Stomach (tissue), 4 donors: ENCODE measurements around the gene ACVR1.

ENCODE experiments used
- EP300 ChIP-seq: sonication (generic); formaldehyde crosslinking; IDR thresholded peaks from one replicate; pipeline ENCODE4 v1.6.1; 2017; ENCODE audit warnings: antibody characterized with exemption
- POLR2A ChIP-seq, 4 donors: fragments of 450-650 bp; IDR thresholded peaks; one replicate each; pipeline ENCODE4 v1.6.1; 2016; ENCODE audit warnings: antibody characterized with exemption in 4 of 4, control low read depth in 2 of 4, mild to moderate bottlenecking in 1 of 4, moderate library complexity in 1 of 4
- POLR2AphosphoS5 ChIP-seq, 3 donors: sonication (generic); formaldehyde crosslinking; IDR thresholded peaks; one replicate each; pipeline ENCODE4 v1.6.1; 2016; ENCODE audit warnings: antibody characterized with exemption in 3 of 3
- TF ChIP-seq, protein P1 (sequence below), 7 experiments: fragments of 450-650 bp in 4 of 7; fragments of 200-600 bp in 3 of 7; sonication (generic) in 3 of 7; IDR thresholded peaks; one replicate each; pipeline ENCODE4 v1.5.1; 2016 to 2019; ENCODE audit warnings: antibody characterized with exemption in 7 of 7, control low read depth in 2 of 7, mild to moderate bottlenecking in 1 of 7

- TF ChIP-seq, protein P1, sequence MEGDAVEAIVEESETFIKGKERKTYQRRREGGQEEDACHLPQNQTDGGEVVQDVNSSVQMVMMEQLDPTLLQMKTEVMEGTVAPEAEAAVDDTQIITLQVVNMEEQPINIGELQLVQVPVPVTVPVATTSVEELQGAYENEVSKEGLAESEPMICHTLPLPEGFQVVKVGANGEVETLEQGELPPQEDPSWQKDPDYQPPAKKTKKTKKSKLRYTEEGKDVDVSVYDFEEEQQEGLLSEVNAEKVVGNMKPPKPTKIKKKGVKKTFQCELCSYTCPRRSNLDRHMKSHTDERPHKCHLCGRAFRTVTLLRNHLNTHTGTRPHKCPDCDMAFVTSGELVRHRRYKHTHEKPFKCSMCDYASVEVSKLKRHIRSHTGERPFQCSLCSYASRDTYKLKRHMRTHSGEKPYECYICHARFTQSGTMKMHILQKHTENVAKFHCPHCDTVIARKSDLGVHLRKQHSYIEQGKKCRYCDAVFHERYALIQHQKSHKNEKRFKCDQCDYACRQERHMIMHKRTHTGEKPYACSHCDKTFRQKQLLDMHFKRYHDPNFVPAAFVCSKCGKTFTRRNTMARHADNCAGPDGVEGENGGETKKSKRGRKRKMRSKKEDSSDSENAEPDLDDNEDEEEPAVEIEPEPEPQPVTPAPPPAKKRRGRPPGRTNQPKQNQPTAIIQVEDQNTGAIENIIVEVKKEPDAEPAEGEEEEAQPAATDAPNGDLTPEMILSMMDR (IDR thresholded peaks at IDR 0.05) = no peak
- no peak for TF ChIP-seq POLR2A (IDR thresholded peaks at IDR 0.05)
- TF ChIP-seq POLR2AphosphoS5 (IDR thresholded peaks at IDR 0.05) = no peak
- no peak for TF ChIP-seq EP300
Observed at GRCh38 chr2:157843935-157844334, 32.2 kb downstream of the ACVR1 start.
